Measurements from ENCODE around the gene TAF7. TPM values are rescaled to one million over a fixed set of nuclear protein-coding genes. Genes with fewer than 3 reads are reported as not detected.

Gene TAF7
- total RNA-seq, 1 experiment from 2014 or later = 90.3 TPM

DNA sequence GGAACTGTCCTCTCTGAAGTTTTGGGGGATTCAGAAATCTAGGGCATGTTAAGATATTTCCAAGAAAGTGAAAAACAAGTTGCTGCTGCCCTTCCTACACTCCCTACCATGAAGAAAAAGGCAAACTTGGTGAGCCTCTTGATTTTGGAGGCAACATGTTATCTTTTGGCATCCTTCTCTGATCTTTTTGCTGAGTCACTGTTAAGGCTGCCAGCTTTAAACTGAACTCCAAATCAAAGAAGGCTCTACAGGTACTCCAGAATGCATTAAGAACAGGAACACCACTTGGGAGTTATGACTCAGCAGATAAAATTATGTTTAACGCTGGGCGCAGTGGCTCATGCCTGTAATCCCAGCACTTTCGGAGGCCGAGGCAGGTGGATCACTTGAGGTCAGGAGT is 51.4 kb downstream of the TAF7 start:
- Histone ChIP-seq H4K91ac (ENCODE audit: insufficient read length, low read depth, low read length) (no peak overlapping the region), H3K14ac (ENCODE audit: insufficient read depth, low read length) (no peak overlapping the region), H3K4me2 (ENCODE audit: insufficient read depth, insufficient read length, low read length) (no peak overlapping the region), H4K5ac (ENCODE audit: insufficient read length, low read depth, low read length) (no peak overlapping the region), H2BK120ac (ENCODE audit: low read depth, low read length, poor library complexity, severe bottlenecking) (no peak overlapping the region), H3K79me1 (ENCODE audit: insufficient read depth, low read depth, low read length, poor library complexity, severe bottlenecking) (no peaks in the 10 kb centered on the region), H4K20me1 (ENCODE audit: control insufficient read depth, insufficient read depth, insufficient read length) (no peaks in the 10 kb centered on the region), H3K23ac (ENCODE audit: insufficient read length, low read depth, low read length) (no peak overlapping the region), H3T11ph (ENCODE audit: low read length) (no peak overlapping the region), H2BK15ac (ENCODE audit: low read depth, low read length) (no peak overlapping the region), H3K23me2 (ENCODE audit: insufficient read length, low read depth, low read length, poor library complexity, severe bottlenecking) (no peaks in the 10 kb centered on the region), H2BK12ac (ENCODE audit: insufficient read length, low read depth, low read length) (no peak overlapping the region), H2BK5ac (ENCODE audit: insufficient read length, low read length) (no peak overlapping the region), H3K56ac (ENCODE audit: insufficient read length, low read depth, low read length) (no peak overlapping the region), H3K4me1 (ENCODE audit: insufficient read depth, low read length) (no peaks in the 10 kb centered on the region), H3K4ac (ENCODE audit: low read depth, low read length) (no peak overlapping the region), H2AK5ac (ENCODE audit: insufficient read length, low read length) (no peak overlapping the region), H2BK20ac (ENCODE audit: low read depth, low read length, poor library complexity, severe bottlenecking) (no peak overlapping the region), H2AFZ (ENCODE audit: low read length) (no peak overlapping the region), H3K27me3 (ENCODE audit: insufficient read depth, low read length) (no peaks in the 10 kb centered on the region), H3K79me2 (ENCODE audit: insufficient read depth, low read length) (no peaks in the 10 kb centered on the region), H3K18ac (ENCODE audit: insufficient read length, low read depth, low read length) (no peak overlapping the region), H3K27ac (ENCODE audit: insufficient read length, low read depth, low read length) (no peak overlapping the region), H4K8ac (replicated peaks; ENCODE audit: insufficient read length, low read depth, low read length) (no peak overlapping the region), H3K9me3 (ENCODE audit: control insufficient read depth, low read depth, low read length) (peaks cover 46% of the 10 kb centered on the region), H3K9ac (ENCODE audit: extremely low read depth, insufficient read length, low read length) (no peak overlapping the region)
- TF ChIP-seq CTCF (conservative IDR thresholded peaks at IDR 0.05) = no peak
- Mint-ChIP-seq H3K9me3 (peaks cover 69 to 78% of the 10 kb centered on the region in 2 experiments), H3K4me1 (no peaks in the 10 kb centered on the region), H3K4me3 (no peak overlapping the region), H3K27ac (no peak overlapping the region), H3K36me3 (ENCODE audit: insufficient read depth in 1 of 3, low read depth in 3 of 3) (peaks cover 12 to 33% (median 32%) of the 10 kb centered on the region in 3 experiments), H3K27me3 (ENCODE audit: low read depth) (no peaks in the 10 kb centered on the region)
- WGBS (ENCODE audit: extremely low coverage, insufficient read length, low lambda C conversion rate) = no CpG with 5 or more reads among the region's 4 CpGs
- no peak for DNase-seq

Other genes starting within 250 kb of the TAF7 start
- gene PCDHB2, start 226.2 kb downstream of the TAF7 start, total RNA-seq (2021) = 26.3 and 27.7 TPM in 2 replicates
- 2.0 and 2.3 TPM in 2 replicates for gene PCDHB3, start 220.3 kb downstream of the TAF7 start, total RNA-seq (2021)
- 1.3 and 1.6 TPM in 2 replicates for gene PCDHB4, start 199.0 kb downstream of the TAF7 start, total RNA-seq (2021)
- 2.8 and 2.9 TPM in 2 replicates for gene PCDHB5, start 185.6 kb downstream of the TAF7 start, total RNA-seq (2021)
- 0.22 TPM in 1 of 2 replicates, not detected in the other for gene PCDHB6, start 170.7 kb downstream of the TAF7 start, total RNA-seq (2021)
- gene PCDHB7, start 148.1 kb downstream of the TAF7 start, total RNA-seq (2021) = 0.42 and 0.52 TPM in 2 replicates
- 0.57 and 0.86 TPM in 2 replicates for gene PCDHB8, start 143.0 kb downstream of the TAF7 start, total RNA-seq (2021)
- 6.5 and 8.0 TPM in 2 replicates for gene PCDHB16, start 138.4 kb downstream of the TAF7 start, total RNA-seq (2021)
- gene PCDHB9, start 133.6 kb downstream of the TAF7 start, total RNA-seq (2021) = 2.6 and 2.9 TPM in 2 replicates
- gene PCDHB10, start 128.4 kb downstream of the TAF7 start, total RNA-seq (2021) = 1.5 and 1.6 TPM in 2 replicates
- 1.9 and 2.0 TPM in 2 replicates for gene PCDHB11, start 121.2 kb downstream of the TAF7 start, total RNA-seq (2021)
- 2.3 and 3.1 TPM in 2 replicates for gene PCDHB12, start 112.1 kb downstream of the TAF7 start, total RNA-seq (2021)
- 1.5 and 1.7 TPM in 2 replicates for gene PCDHB13, start 106.9 kb downstream of the TAF7 start, total RNA-seq (2021)
- gene PCDHB14, start 97.4 kb downstream of the TAF7 start, total RNA-seq (2021) = 1.5 and 2.4 TPM in 2 replicates
- 5.2 and 7.0 TPM in 2 replicates for gene PCDHB15, start 75.4 kb downstream of the TAF7 start, total RNA-seq (2021)
- gene SLC25A2, start 16.7 kb downstream of the TAF7 start, total RNA-seq (2021) = not detected in 2 replicates
- gene PCDHGA1, start 9.7 kb upstream of the TAF7 start, total RNA-seq (2021) = 0.63 and 0.72 TPM in 2 replicates
- 0.90 and 1.1 TPM in 2 replicates for gene PCDHGA2, start 18.0 kb upstream of the TAF7 start, total RNA-seq (2021)
- 0.88 and 0.94 TPM in 2 replicates for gene PCDHGA3, start 23.0 kb upstream of the TAF7 start, total RNA-seq (2021)
- 5.0 and 5.2 TPM in 2 replicates for gene PCDHGB1, start 29.3 kb upstream of the TAF7 start, total RNA-seq (2021)
- gene PCDHGA4, start 34.2 kb upstream of the TAF7 start, total RNA-seq (2021) = 2.3 and 2.6 TPM in 2 replicates
- gene PCDHGB2, start 39.2 kb upstream of the TAF7 start, total RNA-seq (2021) = 3.2 and 3.8 TPM in 2 replicates
- gene PCDHGA5, start 43.4 kb upstream of the TAF7 start, total RNA-seq (2021) = 1.1 and 1.3 TPM in 2 replicates
- gene PCDHGB3, start 49.5 kb upstream of the TAF7 start, total RNA-seq (2021) = 1.6 and 1.7 TPM in 2 replicates
- gene PCDHGA6, start 53.1 kb upstream of the TAF7 start, total RNA-seq (2021) = 1.5 and 1.7 TPM in 2 replicates
- 0.83 and 0.88 TPM in 2 replicates for gene PCDHGA7, start 62.0 kb upstream of the TAF7 start, total RNA-seq (2021)
- gene PCDHGB4, start 66.9 kb upstream of the TAF7 start, total RNA-seq (2021) = 3.8 and 4.2 TPM in 2 replicates
- 0.90 and 1.0 TPM in 2 replicates for gene PCDHGA8, start 71.8 kb upstream of the TAF7 start, total RNA-seq (2021)
- 3.6 and 3.8 TPM in 2 replicates for gene PCDHGB5, start 77.2 kb upstream of the TAF7 start, total RNA-seq (2021)
- 0.83 and 1.3 TPM in 2 replicates for gene PCDHGA9, start 82.0 kb upstream of the TAF7 start, total RNA-seq (2021)
- 5.5 and 6.0 TPM in 2 replicates for gene PCDHGB6, start 87.2 kb upstream of the TAF7 start, total RNA-seq (2021)
- gene PCDHGA10, start 92.2 kb upstream of the TAF7 start, total RNA-seq (2021) = 12.5 and 15.1 TPM in 2 replicates
- gene PCDHGB7, start 96.9 kb upstream of the TAF7 start, total RNA-seq (2021) = 6.8 and 7.7 TPM in 2 replicates
- 2.6 and 2.7 TPM in 2 replicates for gene PCDHGA11, start 100.3 kb upstream of the TAF7 start, total RNA-seq (2021)
- gene PCDHGA12, start 109.7 kb upstream of the TAF7 start, total RNA-seq (2021) = 1.3 and 1.4 TPM in 2 replicates
- 19.8 and 22.6 TPM in 2 replicates for gene PCDHGC3, start 155.2 kb upstream of the TAF7 start, total RNA-seq (2021)
- gene PCDHGC4, start 164.2 kb upstream of the TAF7 start, total RNA-seq (2021) = 4.0 and 4.3 TPM in 2 replicates
- gene PCDHGC5, start 168.3 kb upstream of the TAF7 start, total RNA-seq (2021) = 0.57 and 0.66 TPM in 2 replicates

All from H9 (cell line).